Right lobe of liver (tissue), 6 donors: ENCODE results near the gene FOXP1. TPM values are rescaled to one million over a fixed set of nuclear protein-coding genes. Genes with fewer than 3 reads are reported as not detected.

Experiments
- ATAC-seq, 4 donors: fragments of 200-7000 bp; cut with Tn5 transposase; one replicate each; pipeline ENCODE4 v1.9.1; 2020; ENCODE audit warnings: mild to moderate bottlenecking in 4 of 4, moderate library complexity in 4 of 4
- DNase-seq, 3 donors: peaks; one replicate each; pipeline ENCODE4 v3.0.0-alpha.2; 2020
- H3K27ac ChIP-seq, 3 donors: fragments of 200-600 bp; one replicate each; pipeline ENCODE4 v1.8.0; 2022
- H3K27me3 ChIP-seq, 2 donors: fragments of 200-600 bp; one replicate each; pipeline ENCODE4 v1.8.0; 2022
- H3K36me3 ChIP-seq, 4 donors: fragments of 200-600 bp; sonication (generic) in 1 of 4; one replicate each; pipeline versions ENCODE4 v1.5.1 to v1.8.0; 2017 to 2022; ENCODE audit warnings: control low read depth in 1 of 4
- H3K4me1 ChIP-seq, 4 donors: fragments of 200-600 bp; sonication (generic) in 1 of 4; one replicate each; pipeline versions ENCODE4 v1.5.1 to v1.8.0; 2017 to 2022; ENCODE audit warnings: control low read depth in 1 of 4
- H3K4me3 ChIP-seq, 3 donors: fragments of 200-600 bp; one replicate each; pipeline ENCODE4 v1.8.0; 2022
- H3K9me3 ChIP-seq, 4 donors: fragments of 200-600 bp; sonication (generic) in 1 of 4; one replicate each; pipeline versions ENCODE4 v1.5.1 to v1.8.0; 2017 to 2022; ENCODE audit warnings: control low read depth in 1 of 4
- CTCF ChIP-seq, 4 donors: fragments of 200-600 bp in 3 of 4; fragments of 450-650 bp in 1 of 4; IDR thresholded peaks; one replicate each; pipeline versions ENCODE4 v1.5.1 to v1.8.0; 2016 to 2022; ENCODE audit warnings: antibody characterized with exemption in 4 of 4, mild to moderate bottlenecking in 2 of 4
- POLR2A ChIP-seq: fragments of 450-650 bp; IDR thresholded peaks from one replicate; pipeline ENCODE4 v1.6.1; 2017; ENCODE audit warnings: antibody characterized with exemption, mild to moderate bottlenecking
- WGBS: methylation state at CpG from one replicate; pipeline ENCODE4 v1.1.6; 2018; ENCODE audit warnings: low coverage, low lambda C conversion rate; ENCODE audit not compliant: insufficient coverage; ENCODE audit errors: missing lambda C conversion rate; 5-methylcytosine and 5-hydroxymethylcytosine counted together
- intact Hi-C, 2 donors: fragments of 100-400 bp; cut with DNase I; formaldehyde crosslinking; loops; one replicate each; pipeline versions ENCODE4 v1.11.2 to v1.14.1; 2022
- total RNA-seq, 6 experiments: library from RNA; depleted of rRNA in 2 of 6; stranded (reverse); fragments of >200 nt in 2 of 6; fragmentation: NEBNext Ultra II Directional in 3 of 6; extraction: Animal tissue kit (Norgen Biotek cat#: 25700) in 3 of 6; gene quantifications; one replicate each; pipeline versions ENCODE4 v1.1.0 to v1.2.4, GENCODE V29; 2016 to 2023
- donor health status: DM: no; HTN: yes; CAD: no.
- donor health status: DM: no; HTN: no; CAD: no.
- donor health status: DM: no; HTN: no; CAD: no.
- donor health status: DM: no; HTN: yes; CAD: no.
- donor health status: DM: no; HTN: yes; CAD: no.

FOXP1 gene
- total RNA-seq, 6 experiments from 2014 or later, result 26.7 to 47.7 (median 35.2) TPM

- intact Hi-C loops, result no loop called here
- no peaks in the 10 kb centered on the region for H3K9me3 ChIP-seq
- no peaks in the 10 kb centered on the region for H3K27me3 ChIP-seq
- peaks cover 0 to 32% (median 13%) of the 10 kb centered on the region in 4 donors for H3K4me1 ChIP-seq
- H3K27ac ChIP-seq, result no peak overlapping the region
- H3K4me3 ChIP-seq, result no peak overlapping the region
- no peaks in the 10 kb centered on the region for H3K36me3 ChIP-seq
- DNase-seq, result no peak
- TF ChIP-seq CTCF (IDR thresholded peaks at IDR 0.05) (no peak), POLR2A (no peak)
- 81% methylated on average over 8 of the region's 9 CpGs for WGBS
- ATAC-seq, result no peak
These were observed 339.2 kb downstream of the FOXP1 start for GRCh38 chr3:71244153-71244825.

- Histone ChIP-seq H3K9me3 (no peaks in the 10 kb centered on the region), H3K36me3 (no peaks in the 10 kb centered on the region), H3K27ac (no peak overlapping the region), H3K4me3 (no peak overlapping the region), H3K4me1 (peaks cover 0 to 32% (median 13%) of the 10 kb centered on the region in 4 donors), H3K27me3 (no peaks in the 10 kb centered on the region)
- WGBS, result 90% methylated on average over 8 of the region's 8 CpGs
- DNase-seq, result no peak
- no peak for TF ChIP-seq POLR2A
- no peak for TF ChIP-seq CTCF (IDR thresholded peaks at IDR 0.05)
- ATAC-seq, result no peak
- intact Hi-C loops, result no loop called here
These were observed 340.3 kb downstream of the FOXP1 start for GRCh38 chr3:71243229-71243628.

- intact Hi-C loops, result no loop called here
- TF ChIP-seq CTCF (IDR thresholded peaks at IDR 0.05) (no peak), POLR2A (no peak)
- no peak overlapping the region for H3K27ac ChIP-seq
- H3K4me3 ChIP-seq, result no peak overlapping the region
- ATAC-seq, result no peak
- H3K9me3 ChIP-seq, result no peaks in the 10 kb centered on the region
- H3K27me3 ChIP-seq, result no peaks in the 10 kb centered on the region
- H3K4me1 ChIP-seq, result peaks cover 0 to 28% (median 12%) of the 10 kb centered on the region in 4 donors
- no peaks in the 10 kb centered on the region for H3K36me3 ChIP-seq
- WGBS, result 88% methylated on average over 8 of the region's 8 CpGs
- no peak for DNase-seq
These were observed 341.5 kb downstream of the FOXP1 start for GRCh38 chr3:71241981-71242560.

- no peaks in the 10 kb centered on the region for H3K36me3 ChIP-seq
- 96% methylated on average over 8 of the region's 8 CpGs for WGBS
- TF ChIP-seq CTCF (IDR thresholded peaks at IDR 0.05) (no peak), POLR2A (no peak)
- H3K9me3 ChIP-seq, result no peaks in the 10 kb centered on the region
- H3K27ac ChIP-seq, result no peak overlapping the region
- no peak for ATAC-seq
- H3K4me3 ChIP-seq, result no peak overlapping the region
- no peak for DNase-seq
- H3K4me1 ChIP-seq, result peaks cover 0 to 21% (median 8%) of the 10 kb centered on the region in 4 donors
- no peaks in the 10 kb centered on the region for H3K27me3 ChIP-seq
- intact Hi-C loops, result no loop called here
These were observed 342.2 kb downstream of the FOXP1 start for GRCh38 chr3:71241246-71241901.
